ENCODE data around the gene RBBP4. TPM values are rescaled to one million over a fixed set of nuclear protein-coding genes. Genes with fewer than 3 reads are reported as not detected.

Gene RBBP4
- total and polyA plus RNA-seq, 7 donors, result 54.1 to 118 (median 91.8) TPM

- Histone ChIP-seq H3K9me3 (no peaks in the 10 kb centered on the region), H3K4me3 (no peak overlapping the region), H3K27me3 (no peaks in the 10 kb centered on the region), H3K4me1 (no peaks in the 10 kb centered on the region), H3K36me3 (no peaks in the 10 kb centered on the region), H3K27ac (no peak overlapping the region)
- WGBS, 2 donors, result 85 to 88% methylated on average over 1 of the region's 1 CpG
- TF ChIP-seq POLR2AphosphoS5 (IDR thresholded peaks at IDR 0.05), result no peak
- TF ChIP-seq EP300 (IDR thresholded peaks at IDR 0.05), result no peak
- TF ChIP-seq CTCF (IDR thresholded peaks at IDR 0.05), result no peak
- no peak for TF ChIP-seq POLR2A (IDR thresholded peaks at IDR 0.05)
- no peak for DNase-seq
- intact Hi-C loops (cut with DNase I), result no loop called here
These were observed 67.5 kb downstream of the RBBP4 start for GRCh38 chr1:32718527-32718926.

GRCh38 chr1:32719681-32720275, 68.8 kb downstream of the RBBP4 start:
- WGBS, 2 donors, result 88 to 92% methylated on average over 4 of the region's 4 CpGs
- H3K36me3 ChIP-seq, result no peaks in the 10 kb centered on the region
- H3K27ac ChIP-seq, result no peak overlapping the region
- intact Hi-C loops (cut with DNase I), result no loop called here
- DNase-seq, result no peak
- peaks cover 0 to 4% (median under 1%) of the 10 kb centered on the region in 4 donors for H3K4me1 ChIP-seq
- no peaks in the 10 kb centered on the region for H3K9me3 ChIP-seq
- H3K27me3 ChIP-seq, result no peaks in the 10 kb centered on the region
- H3K4me3 ChIP-seq, result no peak overlapping the region
- TF ChIP-seq EP300 (IDR thresholded peaks at IDR 0.05), result no peak
- TF ChIP-seq POLR2AphosphoS5 (IDR thresholded peaks at IDR 0.05), result no peak
- no peak for TF ChIP-seq POLR2A (IDR thresholded peaks at IDR 0.05)
- no peak for TF ChIP-seq CTCF (IDR thresholded peaks at IDR 0.05)

- no peak for DNase-seq
- intact Hi-C loops (cut with DNase I), result no loop called here
- 41% methylated on average over 14 of the region's 14 CpGs for WGBS, 2 donors
- no peak overlapping the region for H3K4me3 ChIP-seq
- no peak for TF ChIP-seq POLR2A (IDR thresholded peaks at IDR 0.05)
- TF ChIP-seq POLR2AphosphoS5 (IDR thresholded peaks at IDR 0.05), result peak in 1 of 4 donors; percentile 37
- no peak for TF ChIP-seq EP300 (IDR thresholded peaks at IDR 0.05)
- H3K9me3 ChIP-seq, result no peaks in the 10 kb centered on the region
- H3K27ac ChIP-seq, result no peak overlapping the region
- no peaks in the 10 kb centered on the region for H3K27me3 ChIP-seq
- H3K4me1 ChIP-seq, result peaks cover 0 to 13% (median 5%) of the 10 kb centered on the region in 4 donors
- H3K36me3 ChIP-seq, result no peaks in the 10 kb centered on the region
These were observed 73.9 kb downstream of the RBBP4 start for GRCh38 chr1:32724678-32725614.

- WGBS, 2 donors, result 89 to 97% methylated on average over 3 of the region's 3 CpGs
- Histone ChIP-seq H3K36me3 (no peaks in the 10 kb centered on the region), H3K4me1 (peaks cover 0 to 13% (median 5%) of the 10 kb centered on the region in 4 donors), H3K27me3 (no peaks in the 10 kb centered on the region), H3K27ac (no peak overlapping the region), H3K4me3 (no peak overlapping the region), H3K9me3 (no peaks in the 10 kb centered on the region)
- DNase-seq, result no peak
- intact Hi-C loops (cut with DNase I), result no loop called here
- TF ChIP-seq EP300 (IDR thresholded peaks at IDR 0.05) (no peak), POLR2AphosphoS5 (IDR thresholded peaks at IDR 0.05) (no peak), CTCF (IDR thresholded peaks at IDR 0.05) (no peak), POLR2A (IDR thresholded peaks at IDR 0.05) (no peak)
These were observed 74.6 kb downstream of the RBBP4 start for GRCh38 chr1:32725615-32725982.

GRCh38 chr1:32727876-32728275, 76.9 kb downstream of the RBBP4 start:
- no peak overlapping the region for H3K4me3 ChIP-seq
- H3K4me1 ChIP-seq, result peaks cover 0 to 13% (median 5%) of the 10 kb centered on the region in 4 donors
- intact Hi-C loops (cut with DNase I), result no loop called here
- H3K27me3 ChIP-seq, result no peaks in the 10 kb centered on the region
- H3K27ac ChIP-seq, result no peak overlapping the region
- no peak for DNase-seq
- H3K36me3 ChIP-seq, result no peaks in the 10 kb centered on the region
- 40 to 80% methylated on average over 1 of the region's 1 CpG for WGBS, 2 donors
- TF ChIP-seq EP300 (IDR thresholded peaks at IDR 0.05), result no peak
- H3K9me3 ChIP-seq, result no peaks in the 10 kb centered on the region
